AG09309 (cell line): ENCODE data around the gene GFPT2.

Experiments
- DNase-seq: peaks from one replicate; pipeline ENCODE4 v3.0.0-alpha.2; 2010; ENCODE audit warnings: low read depth
- H3K4me3 ChIP-seq: 2 replicates; pipeline ENCODE4 v1.5.1; 2011; ENCODE audit warnings: mild to moderate bottlenecking, low read depth, low read length, moderate library complexity; ENCODE audit not compliant: control insufficient read depth
- TF ChIP-seq, protein P1 (sequence below): IDR thresholded peaks from 2 replicates; pipeline ENCODE4 v1.5.1; 2011; ENCODE audit warnings: mild to moderate bottlenecking, low read depth, low read length, inconsistent platforms; ENCODE audit not compliant: insufficient read depth, control insufficient read depth; ENCODE audit errors: missing control alignments

The GFPT2 gene

DNA sequence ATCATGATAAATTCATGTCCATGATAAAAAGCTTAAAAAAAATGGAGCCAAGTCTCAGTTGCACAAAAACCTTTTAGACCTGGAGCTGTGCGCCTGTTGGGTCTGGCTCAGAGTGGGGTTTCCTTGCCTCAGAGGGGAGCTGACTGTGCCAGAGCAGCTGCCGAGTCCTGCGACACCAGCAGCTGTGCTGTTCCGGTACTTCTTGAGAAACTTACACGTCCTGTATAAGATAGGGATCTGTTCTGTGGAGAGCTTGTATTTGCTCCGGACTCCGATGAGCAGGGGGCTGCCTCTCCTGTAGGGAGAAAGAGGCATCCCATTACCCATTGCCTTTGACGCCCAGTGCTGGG is 28.6 kb downstream of the GFPT2 start:
- no peak for DNase-seq
- no peak overlapping the region for H3K4me3 ChIP-seq
- TF ChIP-seq, protein P1, sequence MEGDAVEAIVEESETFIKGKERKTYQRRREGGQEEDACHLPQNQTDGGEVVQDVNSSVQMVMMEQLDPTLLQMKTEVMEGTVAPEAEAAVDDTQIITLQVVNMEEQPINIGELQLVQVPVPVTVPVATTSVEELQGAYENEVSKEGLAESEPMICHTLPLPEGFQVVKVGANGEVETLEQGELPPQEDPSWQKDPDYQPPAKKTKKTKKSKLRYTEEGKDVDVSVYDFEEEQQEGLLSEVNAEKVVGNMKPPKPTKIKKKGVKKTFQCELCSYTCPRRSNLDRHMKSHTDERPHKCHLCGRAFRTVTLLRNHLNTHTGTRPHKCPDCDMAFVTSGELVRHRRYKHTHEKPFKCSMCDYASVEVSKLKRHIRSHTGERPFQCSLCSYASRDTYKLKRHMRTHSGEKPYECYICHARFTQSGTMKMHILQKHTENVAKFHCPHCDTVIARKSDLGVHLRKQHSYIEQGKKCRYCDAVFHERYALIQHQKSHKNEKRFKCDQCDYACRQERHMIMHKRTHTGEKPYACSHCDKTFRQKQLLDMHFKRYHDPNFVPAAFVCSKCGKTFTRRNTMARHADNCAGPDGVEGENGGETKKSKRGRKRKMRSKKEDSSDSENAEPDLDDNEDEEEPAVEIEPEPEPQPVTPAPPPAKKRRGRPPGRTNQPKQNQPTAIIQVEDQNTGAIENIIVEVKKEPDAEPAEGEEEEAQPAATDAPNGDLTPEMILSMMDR, result no peak

DNA sequence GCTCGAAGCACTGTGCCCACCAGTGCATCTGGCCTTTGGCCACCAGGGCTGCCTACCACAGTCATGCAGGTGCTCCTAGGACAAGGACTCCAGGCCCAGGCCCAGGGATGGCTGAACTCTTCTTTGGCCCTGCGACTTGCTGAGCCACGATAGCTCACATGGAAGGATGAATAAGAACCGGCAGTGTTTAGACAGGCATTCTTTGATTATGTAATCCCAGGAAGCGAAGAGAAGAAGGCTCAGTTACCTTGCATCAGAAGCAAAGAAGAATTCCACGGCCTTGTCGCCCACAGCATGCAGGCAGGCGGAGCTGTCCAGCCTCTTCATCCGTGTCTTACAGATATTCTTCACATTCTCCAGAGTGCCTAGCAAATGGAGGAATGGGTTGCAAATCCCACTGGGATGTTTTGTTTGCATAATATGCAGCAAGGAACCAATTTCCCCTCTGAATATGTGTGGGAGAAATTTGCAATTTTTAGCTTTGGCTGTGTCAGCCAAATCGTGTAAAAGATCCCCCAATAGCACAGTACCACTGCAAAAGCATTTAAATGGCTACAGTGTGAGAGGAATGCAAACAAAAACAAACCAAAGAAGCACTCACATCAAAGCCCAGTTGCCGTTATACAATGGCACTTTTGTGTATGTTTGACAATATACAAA is 29.1 kb downstream of the GFPT2 start:
- no peak overlapping the region for H3K4me3 ChIP-seq
- DNase-seq, result no peak
- TF ChIP-seq, protein P1, result no peak

DNA sequence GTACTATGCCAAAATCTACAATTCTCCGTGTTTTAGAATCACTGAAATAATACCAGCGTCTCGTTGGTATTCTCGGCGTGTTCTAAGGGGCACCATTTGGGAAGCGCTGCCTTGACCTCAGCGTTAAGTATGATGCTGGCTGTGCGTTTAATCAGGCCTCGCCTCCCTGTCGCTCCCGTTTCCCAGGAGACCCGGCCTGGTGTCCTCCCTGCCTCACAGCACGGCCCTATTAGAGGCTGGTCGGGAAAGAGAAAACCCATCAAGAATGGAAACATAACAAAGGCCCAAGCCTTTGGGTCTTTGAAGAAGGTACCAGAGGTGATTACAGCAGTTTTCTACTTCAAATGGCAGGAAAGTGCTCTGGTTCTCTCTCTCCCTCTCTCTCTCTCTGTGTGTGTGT is 30.0 kb downstream of the GFPT2 start:
- no peak for DNase-seq
- no peak overlapping the region for H3K4me3 ChIP-seq
- TF ChIP-seq, protein P1, result no peak

DNA sequence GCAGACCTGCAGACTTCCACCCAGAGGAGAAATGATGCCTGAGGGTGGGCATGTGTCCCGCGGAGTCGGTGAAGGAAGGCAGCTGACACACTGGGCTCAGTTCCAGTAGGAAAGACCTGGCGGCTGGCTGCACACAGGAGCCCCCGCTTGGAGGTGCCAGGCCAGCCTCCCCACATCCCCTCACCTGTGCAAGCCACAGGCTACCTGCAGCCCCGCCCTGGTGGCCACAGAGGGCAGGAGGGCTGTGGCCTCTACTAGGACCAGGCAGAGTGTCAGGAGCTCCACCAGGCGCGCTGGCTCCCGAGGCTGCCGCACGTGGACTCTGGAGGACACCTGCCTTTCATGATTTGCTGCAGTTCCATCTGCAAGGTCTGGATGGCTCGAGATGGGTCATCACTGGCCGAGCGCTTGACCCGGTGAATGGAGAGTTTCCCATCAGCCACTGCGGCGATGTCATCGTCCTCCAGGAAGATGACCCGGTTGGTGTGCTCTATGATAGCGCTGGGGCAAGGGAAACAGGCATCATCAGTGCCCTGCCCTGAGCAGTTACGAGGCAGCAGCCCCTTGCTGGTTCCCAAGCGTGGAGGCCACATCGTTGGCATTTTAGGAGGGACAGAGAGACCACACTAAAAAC is 34.6 kb downstream of the GFPT2 start:
- H3K4me3 ChIP-seq, result no peak overlapping the region
- no peak for DNase-seq
- TF ChIP-seq, protein P1, result no peak

DNA sequence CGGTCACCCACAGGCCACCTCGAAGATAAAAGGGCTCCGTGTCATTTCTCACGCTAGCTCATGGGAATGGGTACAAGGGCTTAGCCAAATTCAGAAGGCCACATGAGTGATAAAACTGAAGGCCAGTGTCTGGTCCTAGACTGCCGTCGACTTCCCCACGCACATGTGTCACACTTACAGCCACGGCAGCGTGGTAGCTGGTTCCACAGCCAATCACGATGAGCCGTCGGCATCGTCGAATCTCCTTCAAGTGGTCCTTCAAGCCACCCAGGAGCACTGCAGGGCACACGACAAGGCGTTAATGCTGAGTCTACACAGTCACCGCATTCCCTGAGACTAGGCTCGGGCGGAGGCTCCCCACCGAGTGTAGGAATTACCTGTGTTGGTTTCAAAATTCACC is 36.5 kb downstream of the GFPT2 start:
- no peak overlapping the region for H3K4me3 ChIP-seq
- no peak for DNase-seq
- TF ChIP-seq, protein P1, result no peak

DNA sequence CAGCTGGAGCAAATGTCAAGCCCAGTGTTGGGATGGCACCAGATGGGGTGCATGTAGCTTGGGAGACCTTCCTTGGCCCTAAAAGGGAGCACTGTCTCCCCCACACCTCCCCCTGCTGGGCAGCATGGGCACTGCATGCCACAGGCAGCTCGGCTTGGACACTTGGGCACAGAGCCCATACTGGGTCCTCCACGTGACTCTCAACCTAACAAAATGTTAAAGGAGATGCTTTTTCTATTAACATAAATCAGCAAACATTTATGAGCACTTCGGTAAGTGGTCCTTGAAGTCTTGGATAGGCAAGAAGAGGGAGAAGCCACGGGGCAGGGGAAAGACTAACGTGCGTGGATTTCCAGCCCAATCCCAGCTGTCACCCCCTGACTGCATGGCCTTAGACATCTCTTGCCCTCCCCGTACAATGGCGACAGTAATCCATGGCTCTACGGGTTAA is 37.3 kb downstream of the GFPT2 start:
- H3K4me3 ChIP-seq, result no peak overlapping the region
- no peak for DNase-seq
- TF ChIP-seq, protein P1, result peak; percentile 98
